Liver (tissue), 9 donors: ENCODE measurements around the gene KCND2. TPM values are rescaled to one million over a fixed set of nuclear protein-coding genes. Genes with fewer than 3 reads are reported as not detected.

Source experiments
- DNase-seq: peaks from one replicate; pipeline ENCODE4 v3.0.0-alpha.2; 2017; ENCODE audit warnings: low spot score
- H3K27ac ChIP-seq, 2 donors: one replicate each; pipeline ENCODE4 v1.7.0; 2013; ENCODE audit warnings: inconsistent platforms in 2 of 2, low read length in 2 of 2, control low read depth in 1 of 2, low read depth in 1 of 2, mild to moderate bottlenecking in 1 of 2
- H3K27me3 ChIP-seq, 4 donors: one replicate each; pipeline versions ENCODE4 v1.6.1 to v1.7.0; 2013; ENCODE audit warnings: low read length in 3 of 4, inconsistent platforms in 1 of 4, mild to moderate bottlenecking in 1 of 4, moderate library complexity in 1 of 4; ENCODE audit not compliant: control insufficient read depth in 4 of 4, insufficient read depth in 4 of 4
- H3K36me3 ChIP-seq, 4 donors: one replicate each; pipeline versions ENCODE4 v1.6.1 to v1.7.0; 2013; ENCODE audit warnings: low read length in 3 of 4, mild to moderate bottlenecking in 3 of 4, low read depth in 1 of 4, moderate library complexity in 1 of 4; ENCODE audit not compliant: control insufficient read depth in 4 of 4, insufficient read depth in 3 of 4
- H3K4me1 ChIP-seq, 4 donors: one replicate each; pipeline versions ENCODE4 v1.6.1 to v1.7.0; 2013; ENCODE audit warnings: low read length in 3 of 4, mild to moderate bottlenecking in 3 of 4, moderate library complexity in 1 of 4; ENCODE audit not compliant: control insufficient read depth in 4 of 4, insufficient read depth in 4 of 4
- H3K4me3 ChIP-seq, 3 donors: one replicate each; pipeline versions ENCODE4 v1.6.1 to v1.7.0; 2013; ENCODE audit warnings: low read length in 3 of 3, control low read depth in 1 of 3, low read depth in 1 of 3, mild to moderate bottlenecking in 1 of 3
- H3K9ac ChIP-seq, 2 donors: one replicate each; pipeline ENCODE4 v1.7.0; 2013; ENCODE audit warnings: low read length in 2 of 2, mild to moderate bottlenecking in 2 of 2, moderate library complexity in 2 of 2, control low read depth in 1 of 2, low read depth in 1 of 2
- H3K9me3 ChIP-seq, 4 donors: one replicate each; pipeline versions ENCODE4 v1.6.1 to v1.7.0; 2013; ENCODE audit warnings: low read length in 3 of 4; ENCODE audit not compliant: control insufficient read depth in 4 of 4
- EGR1 ChIP-seq, 2 donors: IDR thresholded peaks; 2 replicates each; pipeline ENCODE4 v1.6.1; 2016 to 2018; ENCODE audit warnings: antibody characterized with exemption in 2 of 2, low read depth in 2 of 2
- FOXA1 ChIP-seq: IDR thresholded peaks from 2 replicates; pipeline ENCODE4 v1.6.1; 2016; ENCODE audit warnings: antibody characterized with exemption
- FOXA2 ChIP-seq: IDR thresholded peaks from 2 replicates; pipeline ENCODE4 v1.6.1; 2016; ENCODE audit warnings: antibody characterized with exemption
- GABPA ChIP-seq, 2 donors: IDR thresholded peaks in 1 of 2; conservative IDR thresholded peaks in 1 of 2; 2 replicates each; pipeline ENCODE4 v1.6.1; 2016; ENCODE audit warnings: antibody characterized with exemption in 2 of 2, mild to moderate bottlenecking in 1 of 2, moderate library complexity in 1 of 2
- HNF4A ChIP-seq, 2 donors: conservative IDR thresholded peaks; 2 replicates each; pipeline ENCODE4 v1.6.1; 2016; ENCODE audit warnings: antibody characterized with exemption in 2 of 2, mild to moderate bottlenecking in 2 of 2
- HNF4G ChIP-seq: IDR thresholded peaks from 2 replicates; pipeline ENCODE4 v1.6.1; 2016; ENCODE audit warnings: antibody characterized with exemption
- JUND ChIP-seq, 2 donors: IDR thresholded peaks; 2 replicates each; pipeline ENCODE4 v1.6.1; 2016; ENCODE audit warnings: antibody characterized with exemption in 2 of 2
- NR2F2 ChIP-seq: IDR thresholded peaks from 2 replicates; pipeline ENCODE4 v1.6.1; 2016; ENCODE audit warnings: antibody characterized with exemption
- RAD21 ChIP-seq, 2 donors: IDR thresholded peaks; 2 replicates each; pipeline ENCODE4 v1.6.1; 2016; ENCODE audit warnings: antibody characterized with exemption in 2 of 2, mild to moderate bottlenecking in 2 of 2
- RXRA ChIP-seq, 2 donors: IDR thresholded peaks; 2 replicates each; pipeline ENCODE4 v1.6.1; 2017 to 2018; ENCODE audit warnings: antibody characterized with exemption in 2 of 2, mild to moderate bottlenecking in 1 of 2
- SP1 ChIP-seq: IDR thresholded peaks from 2 replicates; pipeline ENCODE4 v1.6.1; 2018; ENCODE audit warnings: antibody characterized with exemption, mild to moderate bottlenecking
- TAF1 ChIP-seq: conservative IDR thresholded peaks from 2 replicates; pipeline ENCODE4 v1.6.1; 2016; ENCODE audit warnings: antibody characterized with exemption, mild to moderate bottlenecking
- YY1 ChIP-seq: IDR thresholded peaks from 2 replicates; pipeline ENCODE4 v1.6.1; 2016; ENCODE audit warnings: antibody characterized with exemption, mild to moderate bottlenecking
- WGBS: extraction: QIAGEN DNeasy Blood & Tissue Kit; methylation state at CpG from one replicate; pipeline ENCODE4 v1.1.7; 2013; 5-methylcytosine and 5-hydroxymethylcytosine counted together
- polyA plus RNA-seq, 2 donors: library from polyadenylated mRNA; stranded (reverse) in 1 of 2; unstranded in 1 of 2; fragments of 200-250 nt in 1 of 2; fragments of >200 nt in 1 of 2; fragmentation: Nextera tagmentation in 1 of 2; extraction: Ambion mirVana in 1 of 2; gene quantifications; one replicate each; pipeline versions ENCODE4 v1.2.1 to v1.2.3, GENCODE V29; 2013 to 2015
- total RNA-seq, 2 donors: library from RNA; depleted of rRNA; stranded (reverse); fragments of >200 nt; gene quantifications; one replicate each; pipeline ENCODE4 v1.2.3, GENCODE V29; 2014
- TF ChIP-seq, protein P1 (sequence below): IDR thresholded peaks from 2 replicates; pipeline ENCODE4 v1.6.1; 2016; ENCODE audit warnings: antibody characterized with exemption
- TF ChIP-seq, protein P2 (sequence below): IDR thresholded peaks from 2 replicates; pipeline ENCODE4 v1.6.1; 2016; ENCODE audit warnings: antibody characterized with exemption
- TF ChIP-seq, protein P3 (sequence below): IDR thresholded peaks from 2 replicates; pipeline ENCODE4 v1.6.1; 2016; ENCODE audit warnings: antibody characterized with exemption
- TF ChIP-seq, protein P4 (sequence below): fragments of 150-350 bp; IDR thresholded peaks from 2 replicates; pipeline ENCODE4 v1.5.1; 2017; ENCODE audit warnings: improper control_type of control experiment, low read depth, low read length; ENCODE audit not compliant: missing input control
- TF ChIP-seq, protein P5 (sequence below): IDR thresholded peaks from 2 replicates; pipeline ENCODE4 v1.6.1; 2016; ENCODE audit warnings: antibody characterized with exemption, mild to moderate bottlenecking
- donor health status: healthy.
- donor health status: healthy.
- donor health status: healthy.
- donor health status: healthy.
- donor health status: healthy.

Gene KCND2
- total and polyA plus RNA-seq, 4 donors = 0.02 to 0.22 (median 0.07) TPM

DNA sequence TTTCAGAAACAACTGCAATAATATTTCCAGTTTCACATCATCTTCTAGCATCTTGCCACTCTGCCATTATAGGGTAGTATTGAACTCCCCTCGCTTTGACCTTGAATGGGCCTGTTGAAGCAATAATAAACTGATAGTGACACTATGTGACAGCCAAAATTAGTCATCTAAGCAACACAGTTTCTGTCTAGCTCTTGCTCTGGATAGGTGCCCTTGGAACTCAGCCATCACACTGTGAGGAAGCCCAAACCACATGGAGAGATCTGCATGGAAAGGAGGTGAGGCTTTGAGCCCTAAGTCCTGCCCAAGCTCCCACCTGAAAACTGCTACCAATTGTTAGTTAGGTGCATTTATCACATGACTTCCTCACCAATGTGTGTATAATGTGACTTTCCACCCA is 18.1 kb upstream of the KCND2 start:
- no peak overlapping the region for H3K4me3 ChIP-seq
- 57% methylated on average over 1 of the region's 1 CpG for WGBS
- H3K9me3 ChIP-seq = peaks cover 0 to 2% (median 0%) of the 10 kb centered on the region in 4 donors
- no peak overlapping the region for H3K27ac ChIP-seq
- H3K9ac ChIP-seq = no peak overlapping the region
- H3K36me3 ChIP-seq = no peaks in the 10 kb centered on the region
- H3K4me1 ChIP-seq = no peaks in the 10 kb centered on the region
- no peaks in the 10 kb centered on the region for H3K27me3 ChIP-seq
- DNase-seq = no peak
- no peak for TF ChIP-seq TAF1
- no peak for TF ChIP-seq FOXA1
- TF ChIP-seq, protein P1, sequence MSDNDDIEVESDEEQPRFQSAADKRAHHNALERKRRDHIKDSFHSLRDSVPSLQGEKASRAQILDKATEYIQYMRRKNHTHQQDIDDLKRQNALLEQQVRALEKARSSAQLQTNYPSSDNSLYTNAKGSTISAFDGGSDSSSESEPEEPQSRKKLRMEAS = no peak
- no peak for TF ChIP-seq SP1
- TF ChIP-seq RAD21 (IDR thresholded peaks at IDR 0.05) = no peak
- no peak for TF ChIP-seq JUND (IDR thresholded peaks at IDR 0.05)
- TF ChIP-seq NR2F2 = no peak
- TF ChIP-seq FOXA2 = no peak
- TF ChIP-seq YY1 = no peak
- TF ChIP-seq, protein P2, sequence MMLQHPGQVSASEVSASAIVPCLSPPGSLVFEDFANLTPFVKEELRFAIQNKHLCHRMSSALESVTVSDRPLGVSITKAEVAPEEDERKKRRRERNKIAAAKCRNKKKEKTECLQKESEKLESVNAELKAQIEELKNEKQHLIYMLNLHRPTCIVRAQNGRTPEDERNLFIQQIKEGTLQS = no peak
- no peak for TF ChIP-seq GABPA (IDR thresholded peaks at IDR 0.05 in 1 of 2, conservative IDR thresholded peaks at IDR 0.05 in 1 of 2)
- TF ChIP-seq, protein P3, sequence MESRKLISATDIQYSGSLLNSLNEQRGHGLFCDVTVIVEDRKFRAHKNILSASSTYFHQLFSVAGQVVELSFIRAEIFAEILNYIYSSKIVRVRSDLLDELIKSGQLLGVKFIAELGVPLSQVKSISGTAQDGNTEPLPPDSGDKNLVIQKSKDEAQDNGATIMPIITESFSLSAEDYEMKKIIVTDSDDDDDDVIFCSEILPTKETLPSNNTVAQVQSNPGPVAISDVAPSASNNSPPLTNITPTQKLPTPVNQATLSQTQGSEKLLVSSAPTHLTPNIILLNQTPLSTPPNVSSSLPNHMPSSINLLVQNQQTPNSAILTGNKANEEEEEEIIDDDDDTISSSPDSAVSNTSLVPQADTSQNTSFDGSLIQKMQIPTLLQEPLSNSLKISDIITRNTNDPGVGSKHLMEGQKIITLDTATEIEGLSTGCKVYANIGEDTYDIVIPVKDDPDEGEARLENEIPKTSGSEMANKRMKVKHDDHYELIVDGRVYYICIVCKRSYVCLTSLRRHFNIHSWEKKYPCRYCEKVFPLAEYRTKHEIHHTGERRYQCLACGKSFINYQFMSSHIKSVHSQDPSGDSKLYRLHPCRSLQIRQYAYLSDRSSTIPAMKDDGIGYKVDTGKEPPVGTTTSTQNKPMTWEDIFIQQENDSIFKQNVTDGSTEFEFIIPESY = no peak
- no peak for TF ChIP-seq EGR1 (IDR thresholded peaks at IDR 0.05; ENCODE audit: low read depth in 2 of 2)

DNA sequence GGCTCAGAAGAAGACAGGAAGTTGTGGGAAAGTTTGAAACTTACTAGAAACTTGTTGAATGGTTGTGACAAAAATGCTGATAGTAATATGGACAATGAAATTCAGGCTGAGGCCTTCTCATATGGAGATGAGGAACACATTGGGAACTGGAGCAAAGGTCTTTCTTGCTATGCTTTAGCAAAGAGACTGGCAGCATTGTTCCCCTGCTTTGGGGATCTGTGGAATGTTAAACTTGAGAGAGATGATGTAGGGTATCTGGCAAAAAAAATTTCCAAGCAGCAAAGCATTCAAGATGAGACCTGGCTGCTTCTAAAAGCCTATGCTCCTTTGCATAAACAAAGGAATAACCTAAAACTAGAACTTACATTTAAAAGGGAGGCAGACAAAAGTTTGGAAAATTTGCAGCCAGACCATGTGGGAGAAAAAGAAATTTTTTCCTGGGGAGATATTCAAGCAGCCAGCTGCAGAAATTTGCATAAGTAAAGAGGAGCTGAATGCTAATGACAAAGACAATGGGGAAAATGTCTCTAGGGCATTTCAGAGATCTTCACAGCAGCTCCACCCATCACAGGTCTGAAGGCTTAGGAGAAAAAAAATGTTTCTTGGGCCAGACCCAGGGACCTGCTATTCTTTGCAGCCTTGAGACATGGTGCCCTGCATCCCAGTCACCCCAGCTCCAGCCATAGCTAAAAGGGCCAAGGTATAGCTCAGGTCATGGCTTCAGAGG is 16.5 kb upstream of the KCND2 start:
- H3K4me3 ChIP-seq = no peak overlapping the region
- peaks cover 0 to 2% (median 0%) of the 10 kb centered on the region in 4 donors for H3K9me3 ChIP-seq
- H3K27ac ChIP-seq = no peak overlapping the region
- no peaks in the 10 kb centered on the region for H3K36me3 ChIP-seq
- H3K27me3 ChIP-seq = peaks cover 0 to 2% (median 0%) of the 10 kb centered on the region in 4 donors
- DNase-seq = no peak
- no peak for TF ChIP-seq SP1
- TF ChIP-seq YY1 = no peak
- TF ChIP-seq, protein P4, sequence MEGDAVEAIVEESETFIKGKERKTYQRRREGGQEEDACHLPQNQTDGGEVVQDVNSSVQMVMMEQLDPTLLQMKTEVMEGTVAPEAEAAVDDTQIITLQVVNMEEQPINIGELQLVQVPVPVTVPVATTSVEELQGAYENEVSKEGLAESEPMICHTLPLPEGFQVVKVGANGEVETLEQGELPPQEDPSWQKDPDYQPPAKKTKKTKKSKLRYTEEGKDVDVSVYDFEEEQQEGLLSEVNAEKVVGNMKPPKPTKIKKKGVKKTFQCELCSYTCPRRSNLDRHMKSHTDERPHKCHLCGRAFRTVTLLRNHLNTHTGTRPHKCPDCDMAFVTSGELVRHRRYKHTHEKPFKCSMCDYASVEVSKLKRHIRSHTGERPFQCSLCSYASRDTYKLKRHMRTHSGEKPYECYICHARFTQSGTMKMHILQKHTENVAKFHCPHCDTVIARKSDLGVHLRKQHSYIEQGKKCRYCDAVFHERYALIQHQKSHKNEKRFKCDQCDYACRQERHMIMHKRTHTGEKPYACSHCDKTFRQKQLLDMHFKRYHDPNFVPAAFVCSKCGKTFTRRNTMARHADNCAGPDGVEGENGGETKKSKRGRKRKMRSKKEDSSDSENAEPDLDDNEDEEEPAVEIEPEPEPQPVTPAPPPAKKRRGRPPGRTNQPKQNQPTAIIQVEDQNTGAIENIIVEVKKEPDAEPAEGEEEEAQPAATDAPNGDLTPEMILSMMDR = no peak
- no peak for TF ChIP-seq HNF4G
- no peak for TF ChIP-seq FOXA1
- no peak for TF ChIP-seq TAF1
- no peak for TF ChIP-seq RXRA (IDR thresholded peaks at IDR 0.05)
- no peak for TF ChIP-seq FOXA2
- no peak for TF ChIP-seq RAD21 (IDR thresholded peaks at IDR 0.05)
- TF ChIP-seq, protein P3 = no peak
- TF ChIP-seq, protein P2 = no peak
- no peak for TF ChIP-seq HNF4A (conservative IDR thresholded peaks at IDR 0.05)
- TF ChIP-seq, protein P5, sequence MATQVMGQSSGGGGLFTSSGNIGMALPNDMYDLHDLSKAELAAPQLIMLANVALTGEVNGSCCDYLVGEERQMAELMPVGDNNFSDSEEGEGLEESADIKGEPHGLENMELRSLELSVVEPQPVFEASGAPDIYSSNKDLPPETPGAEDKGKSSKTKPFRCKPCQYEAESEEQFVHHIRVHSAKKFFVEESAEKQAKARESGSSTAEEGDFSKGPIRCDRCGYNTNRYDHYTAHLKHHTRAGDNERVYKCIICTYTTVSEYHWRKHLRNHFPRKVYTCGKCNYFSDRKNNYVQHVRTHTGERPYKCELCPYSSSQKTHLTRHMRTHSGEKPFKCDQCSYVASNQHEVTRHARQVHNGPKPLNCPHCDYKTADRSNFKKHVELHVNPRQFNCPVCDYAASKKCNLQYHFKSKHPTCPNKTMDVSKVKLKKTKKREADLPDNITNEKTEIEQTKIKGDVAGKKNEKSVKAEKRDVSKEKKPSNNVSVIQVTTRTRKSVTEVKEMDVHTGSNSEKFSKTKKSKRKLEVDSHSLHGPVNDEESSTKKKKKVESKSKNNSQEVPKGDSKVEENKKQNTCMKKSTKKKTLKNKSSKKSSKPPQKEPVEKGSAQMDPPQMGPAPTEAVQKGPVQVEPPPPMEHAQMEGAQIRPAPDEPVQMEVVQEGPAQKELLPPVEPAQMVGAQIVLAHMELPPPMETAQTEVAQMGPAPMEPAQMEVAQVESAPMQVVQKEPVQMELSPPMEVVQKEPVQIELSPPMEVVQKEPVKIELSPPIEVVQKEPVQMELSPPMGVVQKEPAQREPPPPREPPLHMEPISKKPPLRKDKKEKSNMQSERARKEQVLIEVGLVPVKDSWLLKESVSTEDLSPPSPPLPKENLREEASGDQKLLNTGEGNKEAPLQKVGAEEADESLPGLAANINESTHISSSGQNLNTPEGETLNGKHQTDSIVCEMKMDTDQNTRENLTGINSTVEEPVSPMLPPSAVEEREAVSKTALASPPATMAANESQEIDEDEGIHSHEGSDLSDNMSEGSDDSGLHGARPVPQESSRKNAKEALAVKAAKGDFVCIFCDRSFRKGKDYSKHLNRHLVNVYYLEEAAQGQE = no peak
- TF ChIP-seq EGR1 (IDR thresholded peaks at IDR 0.05; ENCODE audit: low read depth in 2 of 2) = no peak
- no peak for TF ChIP-seq JUND (IDR thresholded peaks at IDR 0.05)
- TF ChIP-seq, protein P1 = no peak
- TF ChIP-seq NR2F2 = no peak
- TF ChIP-seq GABPA (IDR thresholded peaks at IDR 0.05 in 1 of 2, conservative IDR thresholded peaks at IDR 0.05 in 1 of 2) = no peak
- H3K9ac ChIP-seq = no peak overlapping the region
- H3K4me1 ChIP-seq = no peaks in the 10 kb centered on the region
